OCI-LY1 (cell line): ENCODE data around the gene RDH11.

Experiments used
- H2AFZ ChIP-seq: fragments of 200-600 bp; sonication (generic), shearing (Covaris generic); 2 replicates; pipeline ENCODE4 v1.6.0; 2014; ENCODE audit warnings: antibody characterized with exemption, mild to moderate bottlenecking, low read length
- H3F3A ChIP-seq: fragments of 200-600 bp; sonication (generic), shearing (Covaris generic); 2 replicates; pipeline ENCODE4 v1.6.0; 2014; ENCODE audit warnings: mild to moderate bottlenecking, antibody characterized with exemption, low read length, moderate library complexity; ENCODE audit not compliant: insufficient read depth
- H3K27ac ChIP-seq: fragments of 200-600 bp; sonication (generic); 2 replicates; pipeline ENCODE4 v1.5.1; 2014; ENCODE audit warnings: low read length, mixed run types, mild to moderate bottlenecking, low read depth; ENCODE audit not compliant: poor library complexity, severe bottlenecking
- H3K27me3 ChIP-seq: fragments of 200-600 bp; sonication (generic); 2 replicates; pipeline ENCODE4 v1.6.0; 2014; ENCODE audit warnings: antibody characterized with exemption, mild to moderate bottlenecking, low read length, moderate library complexity; ENCODE audit not compliant: insufficient read depth
- H3K36me3 ChIP-seq: fragments of 200-600 bp; sonication (generic); 2 replicates; pipeline ENCODE4 v1.6.1; 2014; ENCODE audit warnings: mild to moderate bottlenecking, antibody characterized with exemption, low read length, moderate library complexity, mixed read lengths; ENCODE audit not compliant: insufficient read depth
- H3K4me1 ChIP-seq: fragments of 200-600 bp; sonication (generic); 2 replicates; pipeline ENCODE4 v1.5.1; 2014; ENCODE audit warnings: mild to moderate bottlenecking, low read length, moderate library complexity; ENCODE audit not compliant: insufficient read depth, severe bottlenecking
- H3K4me2 ChIP-seq: fragments of 200-600 bp; sonication (generic), shearing (Covaris generic); 2 replicates; pipeline ENCODE4 v1.6.1; 2014; ENCODE audit warnings: low read length
- H3K4me3 ChIP-seq: fragments of 200-600 bp; sonication (generic); 2 replicates; pipeline ENCODE4 v1.5.1; 2014; ENCODE audit warnings: low read length, low read depth, mild to moderate bottlenecking, mixed read lengths; ENCODE audit not compliant: poor library complexity, severe bottlenecking
- H3K79me2 ChIP-seq: fragments of 200-600 bp; shearing (Covaris generic); 2 replicates; pipeline ENCODE4 v1.6.1; 2016; ENCODE audit warnings: mixed run types, low read length, mixed read lengths; ENCODE audit not compliant: insufficient read depth
- H3K9ac ChIP-seq: fragments of 200-600 bp; sonication (generic), shearing (Covaris generic); 2 replicates; pipeline ENCODE4 v1.6.1; 2014; ENCODE audit warnings: mild to moderate bottlenecking, low read length, mixed read lengths
- H3K9me2 ChIP-seq: fragments of 200-600 bp; sonication (generic), shearing (Covaris generic); 2 replicates; pipeline ENCODE4 v1.6.1; 2014; ENCODE audit warnings: low read depth, mild to moderate bottlenecking, low read length, mixed read lengths
- H3K9me3 ChIP-seq: fragments of 200-600 bp; shearing (Covaris generic); 2 replicates; pipeline ENCODE4 v1.6.1; 2014; ENCODE audit warnings: low read length, mixed read lengths
- H4K20me1 ChIP-seq: fragments of 200-600 bp; sonication (generic), shearing (Covaris generic); 2 replicates; pipeline ENCODE4 v1.6.0; 2016; ENCODE audit warnings: mild to moderate bottlenecking, low read length; ENCODE audit not compliant: insufficient read depth
- CTCF ChIP-seq: fragments of 200-600 bp; sonication (generic), shearing (Covaris generic); IDR thresholded peaks from 2 replicates; pipeline ENCODE4 v1.5.1; 2017; ENCODE audit warnings: mild to moderate bottlenecking, antibody characterized with exemption, low read length, moderate library complexity, mixed read lengths
- EZH2 ChIP-seq: fragments of 200-600 bp; sonication (generic), shearing (Covaris generic); IDR thresholded peaks from 2 replicates; pipeline ENCODE4 v1.8.0; 2017; ENCODE audit warnings: borderline replicate concordance, mixed run types, mild to moderate bottlenecking, antibody characterized with exemption, low read length, moderate library complexity, mixed read lengths

Gene RDH11

GRCh38 chr14:67736771-67737170 lies 41.2 kb upstream of the RDH11 start:
- Histone ChIP-seq H3K4me1 (no peaks in the 10 kb centered on the region), H3K27me3 (no peaks in the 10 kb centered on the region; the same call in 1 of the 2 replicates), H3K9ac (no peak overlapping the region), H3K4me2 (no peak overlapping the region), H3K9me2 (no peaks in the 10 kb centered on the region), H3K79me2 (no peaks in the 10 kb centered on the region), H4K20me1 (no peaks in the 10 kb centered on the region), H2AFZ (no peak overlapping the region), H3K9me3 (no peaks in the 10 kb centered on the region), H3K4me3 (no peak overlapping the region), H3K36me3 (no peaks in the 10 kb centered on the region), H3K27ac (no peak overlapping the region), H3F3A (no peaks in the 10 kb centered on the region)
- no peak for TF ChIP-seq EZH2
- no peak for TF ChIP-seq CTCF

GRCh38 chr14:67735336-67736147 lies 40.0 kb upstream of the RDH11 start:
- no peak for TF ChIP-seq EZH2
- no peak for TF ChIP-seq CTCF
- H3K4me1 ChIP-seq: no peaks in the 10 kb centered on the region
- H3K79me2 ChIP-seq: no peaks in the 10 kb centered on the region
- no peaks in the 10 kb centered on the region for H3K9me2 ChIP-seq
- H3K4me2 ChIP-seq: no peak overlapping the region
- H4K20me1 ChIP-seq: no peaks in the 10 kb centered on the region
- no peaks in the 10 kb centered on the region for H3K36me3 ChIP-seq
- H3K9ac ChIP-seq: no peak overlapping the region
- no peaks in the 10 kb centered on the region; the same call in 1 of the 2 replicates for H3K27me3 ChIP-seq
- H3F3A ChIP-seq: no peaks in the 10 kb centered on the region
- no peak overlapping the region for H2AFZ ChIP-seq
- no peak overlapping the region for H3K4me3 ChIP-seq
- no peaks in the 10 kb centered on the region for H3K9me3 ChIP-seq
- no peak overlapping the region for H3K27ac ChIP-seq

- Histone ChIP-seq H3K36me3 (no peaks in the 10 kb centered on the region), H3K27ac (no peak overlapping the region), H4K20me1 (no peaks in the 10 kb centered on the region)
Measured at GRCh38 chr14:67734675-67735074, 39.1 kb upstream of the RDH11 start.

More at GRCh38 chr14:67734675-67735074, 39.1 kb upstream of the RDH11 start:
- H3K79me2 ChIP-seq: no peaks in the 10 kb centered on the region
- H2AFZ ChIP-seq: no peak overlapping the region
- H3K9ac ChIP-seq: no peak overlapping the region
- no peaks in the 10 kb centered on the region for H3K9me2 ChIP-seq
- no peak overlapping the region for H3K4me3 ChIP-seq
- H3K9me3 ChIP-seq: no peaks in the 10 kb centered on the region
- H3K4me2 ChIP-seq: no peak overlapping the region
- no peak for TF ChIP-seq EZH2
- TF ChIP-seq CTCF: no peak
- H3K27me3 ChIP-seq: no peaks in the 10 kb centered on the region; the same call in 1 of the 2 replicates
- H3K4me1 ChIP-seq: no peaks in the 10 kb centered on the region
- no peaks in the 10 kb centered on the region for H3F3A ChIP-seq
